HepG2 (cell line): ENCODE measurements around the gene DHX16. TPM values are rescaled to one million over a fixed set of nuclear protein-coding genes. Genes with fewer than 3 reads are reported as not detected.

Experiments used
- CHD4 ChIP-seq: fragments of 200-600 bp; sonication (generic); IDR thresholded peaks from 2 replicates; pipeline ENCODE4 v1.7.0; 2017; ENCODE audit warnings: mild to moderate bottlenecking, low read length, borderline replicate concordance
- E2F5 ChIP-seq: sonication (generic); formaldehyde crosslinking; conservative IDR thresholded peaks from 2 replicates; pipeline ENCODE4 v1.4.0; 2020; ENCODE audit warnings: missing genetic modification reagents
- EP300 ChIP-seq, 3 experiments: sonication (generic) in 1 of 3; formaldehyde crosslinking in 1 of 3; IDR thresholded peaks; 2 replicates each; pipeline versions ENCODE4 v1.5.1 to v1.6.1; 2011 to 2020; ENCODE audit warnings: low read depth in 2 of 3, low read length in 2 of 3, borderline replicate concordance in 1 of 3, improper control_type of control experiment in 1 of 3, mild to moderate bottlenecking in 1 of 3, missing genetic modification reagents in 1 of 3, moderate library complexity in 1 of 3
- GABPA ChIP-seq, 2 experiments: IDR thresholded peaks; 2 replicates each; pipeline ENCODE4 v1.6.1; 2011 to 2016; ENCODE audit warnings: low read depth in 2 of 2, low read length in 1 of 2, missing biosample characterization in 1 of 2, missing genetic modification characterization in 1 of 2
- MEIS2 ChIP-seq: sonication (generic); formaldehyde crosslinking; IDR thresholded peaks from 2 replicates; pipeline ENCODE4 v1.9.0; 2021; ENCODE audit warnings: mild to moderate bottlenecking, missing genetic modification reagents
- MXD4 ChIP-seq: IDR thresholded peaks from 2 replicates; pipeline ENCODE4 v1.6.1; 2016; ENCODE audit warnings: mild to moderate bottlenecking, missing biosample characterization, missing genetic modification reagents
- SP4 ChIP-seq: sonication (generic); formaldehyde crosslinking; IDR thresholded peaks from 2 replicates; pipeline ENCODE4 v1.8.1; 2023; ENCODE audit warnings: mild to moderate bottlenecking, missing genetic modification reagents
- TFE3 ChIP-seq: IDR thresholded peaks from 2 replicates; pipeline ENCODE4 v1.6.1; 2016
- USF2 ChIP-seq, 2 experiments: sonication (generic) in 1 of 2; formaldehyde crosslinking in 1 of 2; IDR thresholded peaks; 2 replicates each; pipeline versions ENCODE4 v1.5.1 to v1.6.1; 2011 to 2020; ENCODE audit warnings: borderline replicate concordance in 1 of 2, low read depth in 1 of 2, low read length in 1 of 2, mild to moderate bottlenecking in 1 of 2, missing genetic modification reagents in 1 of 2, moderate library complexity in 1 of 2
- ZBTB43 ChIP-seq: sonication (generic); formaldehyde crosslinking; conservative IDR thresholded peaks from 2 replicates; pipeline ENCODE4 v1.4.0; 2020; ENCODE audit warnings: missing genetic modification reagents
- ZNF263 ChIP-seq: sonication (generic); formaldehyde crosslinking; IDR thresholded peaks from 2 replicates; pipeline ENCODE4 v1.4.0; 2020; ENCODE audit warnings: missing genetic modification reagents
- ZNF660 ChIP-seq: sonication (generic); formaldehyde crosslinking; IDR thresholded peaks from 2 replicates; pipeline ENCODE4 v1.5.1; 2020; ENCODE audit warnings: mild to moderate bottlenecking, low read depth, missing genetic modification reagents, borderline replicate concordance
- ZNF780A ChIP-seq: sonication (generic); formaldehyde crosslinking; IDR thresholded peaks from 2 replicates; pipeline ENCODE4 v1.8.0; 2022; ENCODE audit warnings: mild to moderate bottlenecking, missing genetic modification reagents, moderate library complexity
- ZSCAN5A ChIP-seq: sonication (generic); formaldehyde crosslinking; IDR thresholded peaks from 2 replicates; pipeline ENCODE4 v1.8.0; 2022; ENCODE audit warnings: mild to moderate bottlenecking, missing genetic modification reagents, borderline replicate concordance
- polyA plus RNA-seq, 8 experiments: library from polyadenylated mRNA; depleted of rRNA in 3 of 8; stranded (reverse) in 7 of 8; unstranded in 1 of 8; fragments of >200 nt; fragmentation: Illumina TruSeq in 4 of 8; extraction: Trizol in 4 of 8; gene quantifications; 2 replicates each; pipeline versions ENCODE4 v1.2.1 to v1.2.3, GENCODE V29; 2011 to 2016; ENCODE audit warnings: low read depth in 4 of 8, missing spikeins in 1 of 8, mixed read lengths in 1 of 8; ENCODE audit not compliant: insufficient read depth in 1 of 8
- total RNA-seq, 5 experiments: library from RNA; depleted of rRNA; stranded (reverse); fragments of >200 nt; fragmentation: Illumina TruSeq; extraction: Trizol; gene quantifications; 2 replicates each; pipeline ENCODE4 v1.2.3, GENCODE V29; 2016; ENCODE audit warnings: low read depth in 1 of 5
- TF ChIP-seq, protein P1 (sequence below): IDR thresholded peaks from 2 replicates; pipeline ENCODE4 v1.6.1; 2016; ENCODE audit warnings: missing genetic modification reagents, missing compliant biosample characterization
- TF ChIP-seq, protein P2 (sequence below): sonication (generic); formaldehyde crosslinking; IDR thresholded peaks from 2 replicates; pipeline ENCODE4 v1.4.0; 2020; ENCODE audit warnings: missing genetic modification reagents

The DHX16 gene
- total and polyA plus RNA-seq, 2 of the 13 experiments (the other 11 are each of a cell fraction or from before 2014, with no cell fraction given), result 57.0 to 58.5 TPM

DNA sequence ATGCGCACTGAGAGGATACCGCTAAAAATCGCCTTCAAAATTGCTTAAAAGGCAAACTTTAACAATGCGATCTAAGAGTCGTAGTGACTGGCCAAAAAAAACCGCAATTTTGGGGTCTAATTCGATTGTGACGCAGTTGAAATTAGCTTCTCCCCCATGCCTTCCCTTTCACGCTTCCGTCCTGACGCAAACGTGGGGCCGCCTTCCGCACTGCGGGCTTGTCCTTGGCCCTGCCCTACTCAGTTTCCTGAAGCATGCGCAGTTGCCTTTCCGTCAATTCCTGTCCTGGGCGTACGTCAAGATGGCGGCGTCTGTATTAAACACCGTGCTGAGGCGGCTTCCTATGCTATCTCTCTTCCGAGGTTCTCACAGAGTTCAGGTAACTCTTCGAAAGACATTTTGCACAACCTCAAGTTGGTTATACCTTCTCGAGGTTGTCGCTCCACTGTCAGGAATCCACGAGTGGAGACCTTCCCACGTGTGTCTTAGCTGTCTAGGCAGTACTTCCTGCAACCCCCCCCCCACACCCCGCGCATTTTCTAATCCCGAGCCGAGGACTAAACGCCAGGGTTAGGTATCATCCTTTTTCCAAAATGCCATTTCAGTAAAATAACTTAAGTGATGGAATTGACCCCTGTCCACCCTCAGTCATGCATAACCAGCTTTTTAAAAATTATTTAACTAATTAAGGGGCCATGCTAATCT, 55.1 kb downstream of the DHX16 start, which contains the start of gene MRPS18B (continued):
- TF ChIP-seq ZSCAN5A (CRISPR knock-in tag) (0 out of 2 replicates have a peak, but pooled peaks have one; percentile 70), CHD4 (no peak), ZNF780A (no peak), ZNF263 (CRISPR knock-in tag) (0 out of 2 replicates have a peak, but pooled peaks have one; percentile 51), SP4 (CRISPR knock-in tag) (peak; percentile 77), EP300 (IDR thresholded peaks at IDR 0.05; ENCODE audit: low read depth in 2 of 2, low read length in 2 of 2) (0 out of 4 replicates have a peak, but pooled peaks of 1 of the 2 experiments have one; percentile 22), EP300 (CRISPR knock-in tag; IDR thresholded peaks at IDR 0.05; ENCODE audit: borderline replicate concordance) (no peak; the same call in 1 of the 2 replicates), MXD4 (peak; percentile 97), MEIS2 (CRISPR knock-in tag) (no peak; the same call in 1 of the 2 replicates), TFE3 (CRISPR knock-in tag) (no peak), USF2 (IDR thresholded peaks at IDR 0.05; ENCODE audit: low read depth, low read length) (no peak), USF2 (CRISPR knock-in tag; IDR thresholded peaks at IDR 0.05; ENCODE audit: borderline replicate concordance) (no peak; the same call in 1 of the 2 replicates), ZNF660 (CRISPR knock-in tag) (no peak), ZBTB43 (no peak), GABPA (IDR thresholded peaks at IDR 0.05; ENCODE audit: low read depth, low read length) (no peak), GABPA (CRISPR knock-in tag; IDR thresholded peaks at IDR 0.05; ENCODE audit: low read depth) (peak; percentile 83), E2F5 (no peak)
- TF ChIP-seq, protein P1, sequence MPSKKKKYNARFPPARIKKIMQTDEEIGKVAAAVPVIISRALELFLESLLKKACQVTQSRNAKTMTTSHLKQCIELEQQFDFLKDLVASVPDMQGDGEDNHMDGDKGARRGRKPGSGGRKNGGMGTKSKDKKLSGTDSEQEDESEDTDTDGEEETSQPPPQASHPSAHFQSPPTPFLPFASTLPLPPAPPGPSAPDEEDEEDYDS, result peak; percentile 92
- TF ChIP-seq, protein P2, sequence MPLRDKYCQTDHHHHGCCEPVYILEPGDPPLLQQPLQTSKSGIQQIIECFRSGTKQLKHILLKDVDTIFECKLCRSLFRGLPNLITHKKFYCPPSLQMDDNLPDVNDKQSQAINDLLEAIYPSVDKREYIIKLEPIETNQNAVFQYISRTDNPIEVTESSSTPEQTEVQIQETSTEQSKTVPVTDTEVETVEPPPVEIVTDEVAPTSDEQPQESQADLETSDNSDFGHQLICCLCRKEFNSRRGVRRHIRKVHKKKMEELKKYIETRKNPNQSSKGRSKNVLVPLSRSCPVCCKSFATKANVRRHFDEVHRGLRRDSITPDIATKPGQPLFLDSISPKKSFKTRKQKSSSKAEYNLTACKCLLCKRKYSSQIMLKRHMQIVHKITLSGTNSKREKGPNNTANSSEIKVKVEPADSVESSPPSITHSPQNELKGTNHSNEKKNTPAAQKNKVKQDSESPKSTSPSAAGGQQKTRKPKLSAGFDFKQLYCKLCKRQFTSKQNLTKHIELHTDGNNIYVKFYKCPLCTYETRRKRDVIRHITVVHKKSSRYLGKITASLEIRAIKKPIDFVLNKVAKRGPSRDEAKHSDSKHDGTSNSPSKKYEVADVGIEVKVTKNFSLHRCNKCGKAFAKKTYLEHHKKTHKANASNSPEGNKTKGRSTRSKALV (CRISPR knock-in tag), result peak; percentile 44; the same call in 1 of the 2 replicates
